OCI-LY3 (cell line): ENCODE results near the gene SLC5A6.

Experiments used
- H2AFZ ChIP-seq: fragments of 200-600, 300-600 bp; shearing (Covaris generic); 2 replicates; pipeline ENCODE4 v1.6.0; 2014; ENCODE audit warnings: antibody characterized with exemption, low read depth, low read length
- H3K27ac ChIP-seq: fragments of 200-600, 300-600 bp; sonication (generic); 2 replicates; pipeline ENCODE4 v1.5.1; 2014; ENCODE audit warnings: mild to moderate bottlenecking, low read length, moderate library complexity, mixed read lengths
- H3K27me3 ChIP-seq: fragments of 200-600, 300-600 bp; sonication (generic); 2 replicates; pipeline ENCODE4 v1.6.1; 2014; ENCODE audit warnings: low read depth, low read length, mixed read lengths
- H3K36me3 ChIP-seq: fragments of 200-600, 300-600 bp; sonication (generic); replicated peaks from 2 replicates; pipeline ENCODE3; 2014; ENCODE audit warnings: low read depth, low read length, mixed read lengths
- H3K4me1 ChIP-seq: fragments of 300-600, 200-600 bp; sonication (generic); 2 replicates; pipeline ENCODE4 v1.6.1; 2014; ENCODE audit warnings: low read length, mixed read lengths
- H3K4me2 ChIP-seq: fragments of 200-600, 300-600 bp; sonication (generic); 2 replicates; pipeline ENCODE4 v1.6.1; 2014; ENCODE audit warnings: low read length, mixed read lengths
- H3K4me3 ChIP-seq: fragments of 300-600, 200-600 bp; sonication (generic); 2 replicates; pipeline ENCODE4 v1.5.1; 2014; ENCODE audit warnings: antibody characterized with exemption, mild to moderate bottlenecking, low read length, moderate library complexity
- H3K79me2 ChIP-seq: fragments of 300-600, 200-600 bp; shearing (Covaris generic); 2 replicates; pipeline ENCODE4 v1.6.1; 2014; ENCODE audit warnings: mild to moderate bottlenecking, low read length, mixed read lengths
- H3K9ac ChIP-seq: fragments of 300-600, 200-600 bp; shearing (Covaris generic); 2 replicates; pipeline ENCODE4 v1.6.0; 2014; ENCODE audit warnings: mild to moderate bottlenecking, low read length, moderate library complexity
- H3K9me3 ChIP-seq: fragments of 200-600, 300-600 bp; shearing (Covaris generic); 2 replicates; pipeline ENCODE4 v1.6.1; 2014; ENCODE audit warnings: low read length, mixed read lengths; ENCODE audit not compliant: insufficient read depth
- H4K20me1 ChIP-seq: fragments of 200-600, 300-600 bp; sonication (generic); 2 replicates; pipeline ENCODE4 v1.6.1; 2016; ENCODE audit warnings: low read length, mixed read lengths; ENCODE audit not compliant: insufficient read depth
- EZH2phosphoT487 ChIP-seq: fragments of 200-600 bp; shearing (Covaris generic); IDR thresholded peaks from 2 replicates; pipeline ENCODE4 v1.6.1; 2018; ENCODE audit warnings: antibody characterized with exemption, mixed run types, low read depth
- TF ChIP-seq, protein P1 (sequence below): fragments of 200-600, 300-600 bp; sonication (generic); IDR thresholded peaks from 2 replicates; pipeline ENCODE4 v1.5.1; 2014; ENCODE audit warnings: antibody characterized with exemption, low read length, low read depth

SLC5A6 gene

DNA sequence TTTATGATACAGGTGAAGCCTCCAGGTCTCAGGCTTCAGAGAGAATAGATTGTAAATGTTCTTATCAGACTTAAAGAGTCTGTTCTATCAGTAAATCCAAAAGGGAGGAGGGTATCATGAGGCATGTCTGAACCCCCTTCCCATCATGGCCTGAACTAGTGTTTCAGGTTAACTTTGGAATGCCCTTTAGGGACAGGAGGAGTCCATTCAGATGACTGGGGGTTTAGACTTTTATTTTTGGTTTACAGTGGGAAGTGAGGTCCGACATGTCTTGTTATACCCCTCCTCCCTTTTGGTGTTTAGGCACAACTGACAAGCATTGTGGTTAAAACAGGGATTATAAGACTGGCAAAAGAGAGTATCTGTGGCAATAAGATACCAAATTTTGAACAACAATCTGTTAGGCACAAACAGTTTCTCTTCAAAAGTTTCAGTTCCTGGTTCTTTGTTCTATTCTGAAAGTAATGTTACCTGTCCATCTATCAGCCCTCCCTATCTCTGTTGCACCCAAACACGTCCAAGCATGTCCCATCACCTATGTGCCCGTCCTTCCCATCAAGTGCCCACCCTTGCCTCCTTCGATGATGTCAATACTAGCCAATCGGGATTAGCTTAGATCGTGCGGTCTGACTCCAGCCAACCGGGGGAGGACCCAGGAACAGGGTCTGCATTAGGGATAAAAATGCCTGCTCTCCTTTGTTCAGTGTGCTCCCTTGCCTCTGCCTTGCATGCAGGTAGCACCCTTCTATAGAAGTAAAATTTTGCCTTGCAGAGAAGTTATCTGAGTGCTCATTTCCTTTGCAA is 46.9 kb downstream of the SLC5A6 start:
- Histone ChIP-seq H3K9me3 (peaks cover 4% of the 10 kb centered on the region; the same call in 1 of the 2 replicates), H3K27me3 (no peaks in the 10 kb centered on the region), H2AFZ (no peak overlapping the region), H4K20me1 (no peaks in the 10 kb centered on the region), H3K4me1 (peaks cover 21% of the 10 kb centered on the region), H3K9ac (no peak overlapping the region), H3K36me3 (no peaks in the 10 kb centered on the region), H3K79me2 (no peaks in the 10 kb centered on the region), H3K4me2 (peak overlapping the region; percentile 18; the same call in 1 of the 2 replicates), H3K27ac (no peak overlapping the region), H3K4me3 (no peak overlapping the region)
- TF ChIP-seq, protein P1, sequence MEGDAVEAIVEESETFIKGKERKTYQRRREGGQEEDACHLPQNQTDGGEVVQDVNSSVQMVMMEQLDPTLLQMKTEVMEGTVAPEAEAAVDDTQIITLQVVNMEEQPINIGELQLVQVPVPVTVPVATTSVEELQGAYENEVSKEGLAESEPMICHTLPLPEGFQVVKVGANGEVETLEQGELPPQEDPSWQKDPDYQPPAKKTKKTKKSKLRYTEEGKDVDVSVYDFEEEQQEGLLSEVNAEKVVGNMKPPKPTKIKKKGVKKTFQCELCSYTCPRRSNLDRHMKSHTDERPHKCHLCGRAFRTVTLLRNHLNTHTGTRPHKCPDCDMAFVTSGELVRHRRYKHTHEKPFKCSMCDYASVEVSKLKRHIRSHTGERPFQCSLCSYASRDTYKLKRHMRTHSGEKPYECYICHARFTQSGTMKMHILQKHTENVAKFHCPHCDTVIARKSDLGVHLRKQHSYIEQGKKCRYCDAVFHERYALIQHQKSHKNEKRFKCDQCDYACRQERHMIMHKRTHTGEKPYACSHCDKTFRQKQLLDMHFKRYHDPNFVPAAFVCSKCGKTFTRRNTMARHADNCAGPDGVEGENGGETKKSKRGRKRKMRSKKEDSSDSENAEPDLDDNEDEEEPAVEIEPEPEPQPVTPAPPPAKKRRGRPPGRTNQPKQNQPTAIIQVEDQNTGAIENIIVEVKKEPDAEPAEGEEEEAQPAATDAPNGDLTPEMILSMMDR: no peak
- TF ChIP-seq EZH2phosphoT487: no peak

DNA sequence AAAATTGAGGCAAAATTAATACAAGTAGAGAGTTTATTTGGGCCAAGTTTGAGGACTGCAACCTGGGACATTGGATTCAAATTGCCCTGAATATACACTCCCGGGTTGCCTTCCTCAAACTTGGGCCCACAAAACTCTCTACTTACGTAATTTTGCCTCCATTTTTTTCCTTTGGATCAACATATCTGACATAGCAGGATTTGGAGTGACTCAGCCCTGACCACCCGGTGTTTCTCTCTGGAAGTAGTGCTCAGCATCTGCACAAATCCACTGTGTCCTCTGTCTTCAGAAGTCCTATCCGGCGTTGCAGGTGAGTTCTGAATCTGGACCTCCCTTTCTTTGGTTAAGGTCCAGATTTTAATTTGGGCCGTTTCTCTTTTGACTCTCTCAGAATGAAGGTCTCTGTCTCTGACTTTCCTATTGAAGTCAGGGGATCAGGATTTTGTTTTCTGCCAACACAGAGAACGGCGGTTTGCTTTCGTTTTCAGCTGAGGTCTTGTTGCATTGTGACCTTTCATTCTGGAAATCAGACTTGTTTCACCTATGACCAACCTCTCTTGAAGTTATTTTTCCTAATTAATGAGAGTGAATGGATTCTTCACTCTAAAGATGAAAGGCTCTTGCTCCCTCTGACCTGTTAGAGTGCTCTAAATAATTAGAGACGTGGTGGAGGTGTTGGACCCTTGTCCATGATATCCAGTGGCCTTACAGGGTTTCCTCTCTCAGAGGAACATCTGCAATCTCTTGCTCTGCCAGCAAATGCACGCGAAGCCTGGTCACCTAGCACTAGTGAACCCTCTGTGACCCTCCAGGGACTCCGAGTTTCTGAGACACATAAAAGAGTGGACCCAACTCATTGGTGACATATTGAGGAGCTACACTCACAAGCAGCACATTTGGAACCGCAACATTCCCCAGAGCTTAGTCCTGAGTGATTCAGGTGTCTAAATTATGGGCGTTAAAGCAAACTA is 49.6 kb downstream of the SLC5A6 start:
- TF ChIP-seq, protein P1: no peak
- TF ChIP-seq EZH2phosphoT487: no peak
- Histone ChIP-seq H2AFZ (no peak overlapping the region), H3K9ac (no peak overlapping the region), H3K4me1 (peaks cover 17% of the 10 kb centered on the region), H3K9me3 (peaks cover 4% of the 10 kb centered on the region; the same call in 1 of the 2 replicates), H3K36me3 (no peaks in the 10 kb centered on the region), H3K4me3 (no peak overlapping the region), H4K20me1 (no peaks in the 10 kb centered on the region), H3K27ac (no peak overlapping the region), H3K4me2 (no peak overlapping the region), H3K79me2 (no peaks in the 10 kb centered on the region), H3K27me3 (no peaks in the 10 kb centered on the region)

DNA sequence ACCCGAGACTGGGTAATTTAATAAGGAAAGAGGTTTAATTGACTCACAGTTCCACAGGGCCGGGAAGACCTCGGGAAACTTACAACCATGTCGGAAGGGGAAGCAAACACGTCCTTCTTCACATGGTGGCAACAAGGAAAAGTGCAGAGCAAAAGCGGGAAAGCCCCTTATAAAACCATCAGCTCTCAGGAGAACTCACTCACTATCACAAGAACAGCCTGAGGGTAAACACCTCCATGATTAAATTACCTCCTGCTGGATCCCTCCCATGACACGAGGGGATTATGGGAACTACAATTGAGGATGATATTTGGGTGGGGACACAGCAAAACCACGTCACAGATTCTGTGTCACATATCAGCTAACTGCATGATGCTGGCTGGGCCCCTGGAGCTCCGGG is 51.9 kb downstream of the SLC5A6 start:
- Histone ChIP-seq H3K9ac (no peak overlapping the region), H4K20me1 (no peaks in the 10 kb centered on the region), H3K4me3 (no peak overlapping the region), H3K79me2 (no peaks in the 10 kb centered on the region), H3K9me3 (no peaks in the 10 kb centered on the region), H3K27me3 (no peaks in the 10 kb centered on the region), H3K4me2 (no peak overlapping the region), H3K4me1 (peaks cover 13% of the 10 kb centered on the region), H3K27ac (no peak overlapping the region), H2AFZ (no peak overlapping the region), H3K36me3 (no peaks in the 10 kb centered on the region)
- TF ChIP-seq EZH2phosphoT487: no peak
- TF ChIP-seq, protein P1: no peak

DNA sequence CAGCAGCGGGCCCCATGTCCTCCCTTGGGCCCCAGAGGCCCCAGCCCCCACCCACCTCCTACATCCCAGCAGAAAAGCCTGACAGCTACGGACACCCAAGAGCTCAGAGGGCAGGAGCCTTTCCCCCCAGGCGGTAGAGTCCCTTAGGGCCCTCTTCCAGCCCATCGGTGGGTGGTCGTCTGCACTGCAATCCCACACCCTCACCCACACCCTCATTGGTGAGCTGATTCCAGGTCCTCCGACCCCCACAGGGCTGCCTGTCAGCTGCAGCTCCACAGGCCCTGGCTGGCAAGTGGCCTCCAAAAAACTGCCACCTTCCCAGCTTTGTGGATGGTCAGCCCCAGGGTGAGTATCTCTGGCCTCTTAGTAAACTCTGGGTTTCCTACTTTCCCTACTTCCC is 52.8 kb downstream of the SLC5A6 start:
- no peak for TF ChIP-seq EZH2phosphoT487
- TF ChIP-seq, protein P1: no peak
- no peak overlapping the region for H3K9ac ChIP-seq
- no peaks in the 10 kb centered on the region for H3K27me3 ChIP-seq
- H3K4me2 ChIP-seq: no peak overlapping the region
- no peak overlapping the region for H2AFZ ChIP-seq
- peaks cover 7% of the 10 kb centered on the region for H3K4me1 ChIP-seq
- H3K9me3 ChIP-seq: no peaks in the 10 kb centered on the region
- no peak overlapping the region for H3K4me3 ChIP-seq
- H3K79me2 ChIP-seq: no peaks in the 10 kb centered on the region
- H4K20me1 ChIP-seq: no peaks in the 10 kb centered on the region
- H3K36me3 ChIP-seq: no peaks in the 10 kb centered on the region
- no peak overlapping the region for H3K27ac ChIP-seq
